Measurements from ENCODE around the gene MAP2K4.

- peak in 3 of 6 experiments; percentile 18 to 47 (median 26) for TF ChIP-seq CTCF (IDR thresholded peaks at IDR 0.05)
- no peak for TF ChIP-seq POLR2A (IDR thresholded peaks at IDR 0.05)
Observed at GRCh38 chr17:11980813-11981212, 39.9 kb upstream of the MAP2K4 start.
